HCT116 (cell line): ENCODE measurements around the gene TADA2B. TPM values are rescaled to one million over a fixed set of nuclear protein-coding genes. Genes with fewer than 3 reads are reported as not detected.

Experiments
- ATAC-seq: fragments of 200-7000 bp; cut with Tn5 transposase; 2 replicates; pipeline ENCODE4 v1.9.1; 2020; ENCODE audit warnings: mild to moderate bottlenecking, moderate library complexity
- BruUV-seq: library from RNA; stranded (reverse); fragments of 400-500 nt; replicated peaks from 2 replicates; lab custom pipeline; 2021; lab: Mats Ljungman, UMichigan
- CTCF ChIA-PET: fragments of 300-600 bp; sonication (Branson Sonifier 250); formaldehyde crosslinking; loops from one replicate; lab custom pipeline; 2021; ENCODE audit warnings: antibody characterized with exemption; lab: Charles Lee
- POLR2A ChIA-PET: fragments of 300-600, 350-600 bp; sonication (Branson Sonifier 250); formaldehyde crosslinking; loops from one replicate; lab custom pipeline; 2021; ENCODE audit warnings: antibody characterized with exemption; lab: Charles Lee
- RAD21 ChIA-PET, 2 experiments: fragments of 300-600 bp; sonication (Branson Sonifier 250); formaldehyde crosslinking; loops; one replicate each; lab custom pipeline; 2023; ENCODE audit warnings: low total read pairs in 2 of 2; ENCODE audit not compliant: uncharacterized antibody in 2 of 2, unreplicated experiment in 2 of 2, low non-redundant PET in 1 of 2; lab: Charles Lee
- DNase-seq: peaks from one replicate; pipeline ENCODE4 v3.0.0-alpha.2; 2010; ENCODE audit warnings: low read depth, low spot score
- H2AFZ ChIP-seq: fragments of 200-600 bp; shearing (Covaris generic), sonication (generic); 2 replicates; pipeline ENCODE4 v1.6.1; 2017; ENCODE audit warnings: low read depth, mixed run types, mixed read lengths, antibody characterized with exemption, low read length; ENCODE audit not compliant: poor library complexity, severe bottlenecking
- H3K27ac ChIP-seq: 2 replicates; pipeline ENCODE4 v1.5.1; 2012; ENCODE audit warnings: low read depth, low read length
- H3K27me3 ChIP-seq: fragments of 200-600 bp; sonication (generic); 2 replicates; pipeline ENCODE4 v1.6.1; 2016; ENCODE audit warnings: mixed run types, low read length, mixed read lengths; ENCODE audit not compliant: insufficient read depth
- H3K36me3 ChIP-seq, 2 experiments: fragments of 200-500 bp in 1 of 2; fragments of 200-600 bp in 1 of 2; sonication (Bioruptor generic) in 1 of 2; sonication (generic) in 1 of 2; 2 replicates each; pipeline versions ENCODE4 v1.5.1 to v1.6.1; 2014 to 2016; ENCODE audit warnings: low read length in 2 of 2, inconsistent platforms in 1 of 2, mixed read lengths in 1 of 2, mixed run types in 1 of 2; ENCODE audit not compliant: insufficient read depth in 2 of 2, control insufficient read depth in 1 of 2
- H3K4me1 ChIP-seq, 2 experiments: fragments of 200-600 bp in 1 of 2; sonication (generic) in 1 of 2; 2 replicates each; pipeline versions ENCODE4 v1.5.1 to v1.6.1; 2012 to 2017; ENCODE audit warnings: low read length in 2 of 2, inconsistent platforms in 1 of 2, mild to moderate bottlenecking in 1 of 2, mixed read lengths in 1 of 2, mixed run types in 1 of 2, moderate library complexity in 1 of 2; ENCODE audit not compliant: insufficient read depth in 2 of 2, control insufficient read depth in 1 of 2
- H3K4me2 ChIP-seq: fragments of 200-600 bp; sonication (generic); 2 replicates; pipeline ENCODE4 v1.6.1; 2017; ENCODE audit warnings: mixed run types, low read length, mixed read lengths
- H3K4me3 ChIP-seq, 2 experiments: fragments of 200-600 bp in 1 of 2; sonication (generic) in 1 of 2; replicated peaks in 1 of 2; 2 replicates each; pipeline ENCODE4 v1.5.1; 2011 to 2016; ENCODE audit warnings: low read length in 2 of 2, control low read depth in 1 of 2, low read depth in 1 of 2, mild to moderate bottlenecking in 1 of 2, mixed read lengths in 1 of 2, mixed run types in 1 of 2
- H3K79me2 ChIP-seq: fragments of 200-600 bp; sonication (generic); 2 replicates; pipeline ENCODE4 v1.6.1; 2017; ENCODE audit warnings: mild to moderate bottlenecking, mixed run types, low read length, moderate library complexity, mixed read lengths; ENCODE audit not compliant: insufficient read depth
- H3K9ac ChIP-seq: fragments of 200-600 bp; sonication (generic); 2 replicates; pipeline ENCODE4 v1.6.1; 2016; ENCODE audit warnings: low read length, mixed read lengths
- H3K9me2 ChIP-seq: fragments of 200-600 bp; sonication (generic), shearing (Covaris generic); 2 replicates; pipeline ENCODE4 v1.6.1; 2017; ENCODE audit warnings: mixed run types, mild to moderate bottlenecking, moderate library complexity; ENCODE audit not compliant: insufficient read depth
- H3K9me3 ChIP-seq, 2 experiments: fragments of 200-500 bp in 1 of 2; fragments of 200-600 bp in 1 of 2; sonication (Bioruptor generic) in 1 of 2; sonication (generic) in 1 of 2; 2 replicates each; pipeline ENCODE4 v1.6.1; 2014 to 2017; ENCODE audit warnings: low read length in 2 of 2, mixed read lengths in 2 of 2, inconsistent platforms in 1 of 2, low read depth in 1 of 2, mild to moderate bottlenecking in 1 of 2, mixed run types in 1 of 2, moderate library complexity in 1 of 2; ENCODE audit not compliant: control insufficient read depth in 1 of 2, insufficient read depth in 1 of 2
- H4K20me1 ChIP-seq: fragments of 200-600 bp; sonication (generic), shearing (Covaris generic); 2 replicates; pipeline ENCODE4 v1.6.1; 2017; ENCODE audit warnings: mixed run types, mild to moderate bottlenecking, moderate library complexity; ENCODE audit not compliant: insufficient read depth
- CBX3 ChIP-seq: IDR thresholded peaks from 2 replicates; pipeline ENCODE4 v1.6.1; 2012; ENCODE audit warnings: low read depth
- EGR1 ChIP-seq: IDR thresholded peaks from 2 replicates; pipeline ENCODE4 v1.6.1; 2012; ENCODE audit warnings: low read depth
- ELF1 ChIP-seq: IDR thresholded peaks from 2 replicates; pipeline ENCODE4 v1.6.1; 2012; ENCODE audit warnings: low read depth, borderline replicate concordance
- EZH2 ChIP-seq: fragments of 200-600 bp; sonication (generic); IDR thresholded peaks from 2 replicates; pipeline ENCODE4 v1.6.1; 2017; ENCODE audit warnings: antibody characterized with exemption, mixed run types
- EZH2phosphoT487 ChIP-seq: fragments of 200-600 bp; IDR thresholded peaks from 2 replicates; pipeline ENCODE4 v1.6.1; 2018; ENCODE audit warnings: antibody characterized with exemption, borderline replicate concordance
- JUND ChIP-seq: IDR thresholded peaks from 2 replicates; pipeline ENCODE4 v1.6.1; 2012
- POLR2A ChIP-seq: IDR thresholded peaks from 2 replicates; pipeline ENCODE4 v1.7.0; 2011; ENCODE audit warnings: borderline replicate concordance; ENCODE audit not compliant: insufficient read depth, insufficient read length; ENCODE audit errors: extremely low read depth
- SIN3A ChIP-seq: IDR thresholded peaks from 2 replicates; pipeline ENCODE4 v1.6.1; 2012; ENCODE audit warnings: low read depth
- SP1 ChIP-seq: IDR thresholded peaks from 2 replicates; pipeline ENCODE4 v1.6.1; 2012; ENCODE audit warnings: low read depth
- SRF ChIP-seq: IDR thresholded peaks from 2 replicates; pipeline ENCODE4 v1.6.1; 2012; ENCODE audit warnings: low read depth
- YY1 ChIP-seq: IDR thresholded peaks from 2 replicates; pipeline ENCODE4 v1.6.1; 2011; ENCODE audit warnings: low read length, low read depth, moderate library complexity, mild to moderate bottlenecking; ENCODE audit not compliant: insufficient replicate concordance; ENCODE audit errors: extremely low read depth
- ZFX ChIP-seq: fragments of 450-650 bp; IDR thresholded peaks from 2 replicates; pipeline ENCODE4 v1.6.1; 2017
- ZNF274 ChIP-seq: fragments of 200-500 bp; sonication (Bioruptor generic); IDR thresholded peaks from 2 replicates; pipeline ENCODE4 v1.6.1; 2014; ENCODE audit warnings: mild to moderate bottlenecking, low read depth, low read length, inconsistent platforms
- intact Hi-C: fragments of 100-400 bp; cut with micrococcal nuclease; formaldehyde crosslinking; loops from 2 replicates; pipeline ENCODE4 v1.10.0; 2022
- total RNA-seq: library from RNA; stranded (reverse); gene quantifications from one replicate; pipeline ENCODE4 v1.2.1, GENCODE V29; 2021; ENCODE audit not compliant: unreplicated experiment
- TF ChIP-seq, protein P1 (sequence below): IDR thresholded peaks from 2 replicates; pipeline ENCODE4 v1.6.1; 2012; ENCODE audit warnings: low read depth
- TF ChIP-seq, protein P2 (sequence below): IDR thresholded peaks from 2 replicates; pipeline ENCODE4 v1.6.1; 2011; ENCODE audit warnings: mild to moderate bottlenecking, low read length, moderate library complexity; ENCODE audit not compliant: insufficient replicate concordance; ENCODE audit errors: extremely low read depth
- TF ChIP-seq, protein P3 (sequence below): IDR thresholded peaks from 2 replicates; pipeline ENCODE4 v1.6.1; 2012
- TF ChIP-seq, protein P4 (sequence below): IDR thresholded peaks from 2 replicates; pipeline ENCODE4 v1.6.1; 2012
- TF ChIP-seq, protein P5 (sequence below), 3 experiments: fragments of 200-600 bp in 1 of 3; sonication (generic) in 1 of 3; IDR thresholded peaks in 2 of 3; conservative IDR thresholded peaks in 1 of 3; 2 replicates each; pipeline ENCODE4 v1.5.1; 2012 to 2017; ENCODE audit warnings: low read depth in 2 of 3, low read length in 2 of 3, antibody characterized with exemption in 1 of 3, borderline replicate concordance in 1 of 3, control low read depth in 1 of 3, mild to moderate bottlenecking in 1 of 3, mixed read lengths in 1 of 3, mixed run types in 1 of 3, moderate library complexity in 1 of 3; ENCODE audit not compliant: insufficient read depth in 1 of 3

Gene TADA2B
- total RNA-seq, 1 experiment from 2014 or later: 13.4 TPM

DNA sequence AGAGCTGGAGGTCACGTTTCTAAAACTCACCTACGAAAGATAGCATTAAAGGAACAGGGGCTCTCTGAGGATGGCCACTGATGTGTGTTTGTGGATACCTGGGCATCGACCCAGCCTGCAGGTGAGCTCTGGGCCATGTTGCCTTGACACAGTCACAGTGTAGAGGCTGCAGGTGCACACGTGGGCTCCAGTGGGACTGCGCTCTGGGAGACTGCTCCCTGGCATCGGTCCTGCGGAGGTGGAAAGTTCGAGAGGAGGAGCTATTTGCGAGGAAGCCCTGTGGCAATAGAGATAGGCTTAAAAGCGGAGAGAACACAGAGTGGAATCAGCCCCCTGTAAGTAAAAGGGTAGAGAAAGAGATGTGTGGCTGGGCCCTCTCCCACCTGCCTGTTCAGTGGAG lies 12.3 kb upstream of the TADA2B start:
- H3K9me2 ChIP-seq: no peaks in the 10 kb centered on the region
- H3K27ac ChIP-seq: no peak overlapping the region
- ChIA-PET POLR2A (no interaction called here), CTCF (interaction anchor here (1.4 kb wide), 1 partner anchor 12 kb away, joined by 4 read pairs; a partner anchor contains a TSS), RAD21 (no interaction called here)
- H3K9ac ChIP-seq: no peak overlapping the region
- intact Hi-C loops: no loop called here
- H3K9me3 ChIP-seq: no peaks in the 10 kb centered on the region
- no peaks in the 10 kb centered on the region for H3K27me3 ChIP-seq
- DNase-seq: no peak
- BruUV-seq: TSS peak; percentile 27
- no peaks in the 10 kb centered on the region for H3K79me2 ChIP-seq
- H3K4me2 ChIP-seq: no peak overlapping the region
- H3K36me3 ChIP-seq: peaks cover 5 to 20% of the 10 kb centered on the region in 2 experiments; a peak in 3 of 4 replicates
- H3K4me1 ChIP-seq: peaks cover 0 to 31% of the 10 kb centered on the region in 2 experiments; a peak in 2 of 4 replicates
- H3K4me3 ChIP-seq: no peak overlapping the region
- no peak for TF ChIP-seq EZH2phosphoT487
- TF ChIP-seq, protein P1, sequence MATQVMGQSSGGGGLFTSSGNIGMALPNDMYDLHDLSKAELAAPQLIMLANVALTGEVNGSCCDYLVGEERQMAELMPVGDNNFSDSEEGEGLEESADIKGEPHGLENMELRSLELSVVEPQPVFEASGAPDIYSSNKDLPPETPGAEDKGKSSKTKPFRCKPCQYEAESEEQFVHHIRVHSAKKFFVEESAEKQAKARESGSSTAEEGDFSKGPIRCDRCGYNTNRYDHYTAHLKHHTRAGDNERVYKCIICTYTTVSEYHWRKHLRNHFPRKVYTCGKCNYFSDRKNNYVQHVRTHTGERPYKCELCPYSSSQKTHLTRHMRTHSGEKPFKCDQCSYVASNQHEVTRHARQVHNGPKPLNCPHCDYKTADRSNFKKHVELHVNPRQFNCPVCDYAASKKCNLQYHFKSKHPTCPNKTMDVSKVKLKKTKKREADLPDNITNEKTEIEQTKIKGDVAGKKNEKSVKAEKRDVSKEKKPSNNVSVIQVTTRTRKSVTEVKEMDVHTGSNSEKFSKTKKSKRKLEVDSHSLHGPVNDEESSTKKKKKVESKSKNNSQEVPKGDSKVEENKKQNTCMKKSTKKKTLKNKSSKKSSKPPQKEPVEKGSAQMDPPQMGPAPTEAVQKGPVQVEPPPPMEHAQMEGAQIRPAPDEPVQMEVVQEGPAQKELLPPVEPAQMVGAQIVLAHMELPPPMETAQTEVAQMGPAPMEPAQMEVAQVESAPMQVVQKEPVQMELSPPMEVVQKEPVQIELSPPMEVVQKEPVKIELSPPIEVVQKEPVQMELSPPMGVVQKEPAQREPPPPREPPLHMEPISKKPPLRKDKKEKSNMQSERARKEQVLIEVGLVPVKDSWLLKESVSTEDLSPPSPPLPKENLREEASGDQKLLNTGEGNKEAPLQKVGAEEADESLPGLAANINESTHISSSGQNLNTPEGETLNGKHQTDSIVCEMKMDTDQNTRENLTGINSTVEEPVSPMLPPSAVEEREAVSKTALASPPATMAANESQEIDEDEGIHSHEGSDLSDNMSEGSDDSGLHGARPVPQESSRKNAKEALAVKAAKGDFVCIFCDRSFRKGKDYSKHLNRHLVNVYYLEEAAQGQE: no peak
- no peak for TF ChIP-seq ZNF274
- no peak for TF ChIP-seq EGR1
- TF ChIP-seq ELF1: no peak
- no peak for TF ChIP-seq YY1
- no peak for TF ChIP-seq SRF
- TF ChIP-seq SP1: no peak
- TF ChIP-seq EZH2: no peak
- TF ChIP-seq, protein P2, sequence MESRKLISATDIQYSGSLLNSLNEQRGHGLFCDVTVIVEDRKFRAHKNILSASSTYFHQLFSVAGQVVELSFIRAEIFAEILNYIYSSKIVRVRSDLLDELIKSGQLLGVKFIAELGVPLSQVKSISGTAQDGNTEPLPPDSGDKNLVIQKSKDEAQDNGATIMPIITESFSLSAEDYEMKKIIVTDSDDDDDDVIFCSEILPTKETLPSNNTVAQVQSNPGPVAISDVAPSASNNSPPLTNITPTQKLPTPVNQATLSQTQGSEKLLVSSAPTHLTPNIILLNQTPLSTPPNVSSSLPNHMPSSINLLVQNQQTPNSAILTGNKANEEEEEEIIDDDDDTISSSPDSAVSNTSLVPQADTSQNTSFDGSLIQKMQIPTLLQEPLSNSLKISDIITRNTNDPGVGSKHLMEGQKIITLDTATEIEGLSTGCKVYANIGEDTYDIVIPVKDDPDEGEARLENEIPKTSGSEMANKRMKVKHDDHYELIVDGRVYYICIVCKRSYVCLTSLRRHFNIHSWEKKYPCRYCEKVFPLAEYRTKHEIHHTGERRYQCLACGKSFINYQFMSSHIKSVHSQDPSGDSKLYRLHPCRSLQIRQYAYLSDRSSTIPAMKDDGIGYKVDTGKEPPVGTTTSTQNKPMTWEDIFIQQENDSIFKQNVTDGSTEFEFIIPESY: no peak
- TF ChIP-seq, protein P3, sequence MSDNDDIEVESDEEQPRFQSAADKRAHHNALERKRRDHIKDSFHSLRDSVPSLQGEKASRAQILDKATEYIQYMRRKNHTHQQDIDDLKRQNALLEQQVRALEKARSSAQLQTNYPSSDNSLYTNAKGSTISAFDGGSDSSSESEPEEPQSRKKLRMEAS: no peak
- TF ChIP-seq, protein P4, sequence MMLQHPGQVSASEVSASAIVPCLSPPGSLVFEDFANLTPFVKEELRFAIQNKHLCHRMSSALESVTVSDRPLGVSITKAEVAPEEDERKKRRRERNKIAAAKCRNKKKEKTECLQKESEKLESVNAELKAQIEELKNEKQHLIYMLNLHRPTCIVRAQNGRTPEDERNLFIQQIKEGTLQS: no peak
- no peak for TF ChIP-seq POLR2A
- no peak for TF ChIP-seq JUND
- TF ChIP-seq ZFX: no peak
- no peak for TF ChIP-seq CBX3
- no peak for TF ChIP-seq SIN3A
- TF ChIP-seq, protein P5, sequence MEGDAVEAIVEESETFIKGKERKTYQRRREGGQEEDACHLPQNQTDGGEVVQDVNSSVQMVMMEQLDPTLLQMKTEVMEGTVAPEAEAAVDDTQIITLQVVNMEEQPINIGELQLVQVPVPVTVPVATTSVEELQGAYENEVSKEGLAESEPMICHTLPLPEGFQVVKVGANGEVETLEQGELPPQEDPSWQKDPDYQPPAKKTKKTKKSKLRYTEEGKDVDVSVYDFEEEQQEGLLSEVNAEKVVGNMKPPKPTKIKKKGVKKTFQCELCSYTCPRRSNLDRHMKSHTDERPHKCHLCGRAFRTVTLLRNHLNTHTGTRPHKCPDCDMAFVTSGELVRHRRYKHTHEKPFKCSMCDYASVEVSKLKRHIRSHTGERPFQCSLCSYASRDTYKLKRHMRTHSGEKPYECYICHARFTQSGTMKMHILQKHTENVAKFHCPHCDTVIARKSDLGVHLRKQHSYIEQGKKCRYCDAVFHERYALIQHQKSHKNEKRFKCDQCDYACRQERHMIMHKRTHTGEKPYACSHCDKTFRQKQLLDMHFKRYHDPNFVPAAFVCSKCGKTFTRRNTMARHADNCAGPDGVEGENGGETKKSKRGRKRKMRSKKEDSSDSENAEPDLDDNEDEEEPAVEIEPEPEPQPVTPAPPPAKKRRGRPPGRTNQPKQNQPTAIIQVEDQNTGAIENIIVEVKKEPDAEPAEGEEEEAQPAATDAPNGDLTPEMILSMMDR (IDR thresholded peaks at IDR 0.05 in 2 of 3, conservative IDR thresholded peaks at IDR 0.05 in 1 of 3; ENCODE audit: borderline replicate concordance in 1 of 3, insufficient read depth in 1 of 3, low read depth in 2 of 3, low read length in 2 of 3): no peak
- H4K20me1 ChIP-seq: no peaks in the 10 kb centered on the region
- no peak for ATAC-seq
- no peak overlapping the region for H2AFZ ChIP-seq
